ENCODE measurements around the gene ELP4. TPM values are rescaled to one million over a fixed set of nuclear protein-coding genes. Genes with fewer than 3 reads are reported as not detected.
"Not testable (repeated sequence)": the region's sequence is repeated elsewhere in the genome, so short reads cannot be mapped to it uniquely, and the experiment has no call there.

ELP4 gene
- total RNA-seq, 5 donors from 2014 or later (not counting 1 experiment from before 2014, with no cell fraction given), result 15.9 to 22.2 (median 17.2) TPM

DNA sequence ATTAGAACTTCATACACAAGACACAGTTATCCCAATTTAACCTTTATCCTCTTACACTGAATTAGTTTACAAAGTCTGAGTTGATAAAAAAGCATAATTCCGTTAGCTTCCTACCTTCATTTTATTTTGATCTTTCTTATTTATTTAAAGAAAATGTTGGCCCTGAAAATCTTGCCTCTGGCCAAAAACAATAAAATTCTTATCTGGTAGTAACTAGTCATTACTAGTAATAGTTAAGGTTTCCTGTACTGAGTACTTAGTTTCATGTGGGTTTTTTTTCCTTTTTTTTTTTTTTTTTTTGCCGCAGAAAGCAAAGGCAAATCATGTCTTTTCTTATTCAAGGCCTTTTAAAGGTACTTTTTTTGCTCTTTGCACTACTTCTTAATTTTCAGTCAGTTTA lies 180.9 kb downstream of the ELP4 start:
- Histone ChIP-seq H3K4me1 (ENCODE audit: control insufficient read depth in 1 of 2, extremely low read depth in 1 of 2, insufficient read depth in 2 of 2, low read length in 2 of 2) (no peaks in the 10 kb centered on the region), H3K36me3 (ENCODE audit: control insufficient read depth in 2 of 2, extremely low read depth in 1 of 2, insufficient read depth in 1 of 2, low read length in 1 of 2) (no peaks in the 10 kb centered on the region), H3K27me3 (replicated peaks in 1 of 2; ENCODE audit: control insufficient read depth in 2 of 2, extremely low read depth in 1 of 2, insufficient read depth in 2 of 2, low read length in 1 of 2) (no peaks in the 10 kb centered on the region), H3K27ac (ENCODE audit: low read length) (no peak overlapping the region), H3K4me3 (ENCODE audit: control insufficient read depth in 1 of 2, extremely low read depth in 1 of 2, low read length in 1 of 2) (no peak overlapping the region), H3K9me3 (no peaks in the 10 kb centered on the region)
- no peaks in the 10 kb centered on the region for H3K27me3 Mint-ChIP-seq
- peaks cover 33% of the 10 kb centered on the region for H3K36me3 Mint-ChIP-seq
- ChIA-PET CTCF (interaction anchor here in 1 of 2 donors (0.6 to 0.7 kb wide), 2 partner anchors 191 to 230 kb away, joined by 3 to 13 read pairs; no protein-coding TSS in a partner anchor), POLR2A (interaction anchor here in 1 of 2 donors (0.6 kb wide), 1 partner anchor 125 kb away, joined by 3 read pairs; no protein-coding TSS in a partner anchor)
- ATAC-seq (replicated peaks in 1 of 4) (no peak), DNase-seq (no peak)
- peaks cover 0 to 5% (median 4%) of the 10 kb centered on the region in 3 donors for H3K4me1 Mint-ChIP-seq
- no peak overlapping the region for H3K27ac Mint-ChIP-seq
- H3K9me3 Mint-ChIP-seq, result peaks cover 0 to 10% (median 6%) of the 10 kb centered on the region in 3 donors
- WGBS (ENCODE audit: insufficient coverage), result no CpG with 5 or more reads among the region's 2 CpGs
- H3K4me3 Mint-ChIP-seq, result no peak overlapping the region

DNA sequence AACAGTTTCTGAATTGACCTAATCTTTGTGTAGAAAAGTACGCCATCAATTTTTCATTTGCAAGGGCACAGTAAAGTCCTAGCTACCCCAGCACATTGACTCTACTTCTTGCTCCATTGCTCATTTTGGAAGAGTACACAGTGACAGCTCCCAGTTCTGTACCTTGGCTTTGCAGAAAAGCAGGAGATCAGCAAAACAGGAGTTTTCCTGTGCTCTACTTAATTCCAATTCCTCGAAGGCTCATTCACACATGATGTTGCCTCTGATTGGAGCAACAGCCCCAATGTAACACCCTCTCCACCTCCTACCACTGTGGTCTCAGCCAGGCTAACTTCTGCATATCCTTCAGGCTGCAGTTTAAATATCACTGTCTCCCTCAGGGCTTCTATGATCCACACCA lies 182.9 kb downstream of the ELP4 start:
- no peaks in the 10 kb centered on the region for H3K4me1 ChIP-seq (ENCODE audit: control insufficient read depth in 1 of 2, extremely low read depth in 1 of 2, insufficient read depth in 2 of 2, low read length in 2 of 2)
- DNase-seq (no peak), ATAC-seq (replicated peaks in 1 of 4) (no peak)
- Mint-ChIP-seq H3K27ac (no peak overlapping the region), H3K9me3 (peaks cover 0 to 10% (median 6%) of the 10 kb centered on the region in 3 donors), H3K4me3 (no peak overlapping the region), H3K4me1 (peaks cover 5 to 12% (median 10%) of the 10 kb centered on the region in 3 donors), H3K27me3 (no peaks in the 10 kb centered on the region), H3K36me3 (peaks cover 35% of the 10 kb centered on the region)
- 100% methylated on average over 2 of the region's 2 CpGs for WGBS (ENCODE audit: insufficient coverage)
- no peaks in the 10 kb centered on the region for H3K27me3 ChIP-seq (replicated peaks in 1 of 2; ENCODE audit: control insufficient read depth in 2 of 2, extremely low read depth in 1 of 2, insufficient read depth in 2 of 2, low read length in 1 of 2)
- no peak overlapping the region for H3K27ac ChIP-seq (ENCODE audit: low read length)
- ChIA-PET POLR2A (no interaction called here), CTCF (no interaction called here)
- H3K4me3 ChIP-seq (ENCODE audit: control insufficient read depth in 1 of 2, extremely low read depth in 1 of 2, low read length in 1 of 2), result no peak overlapping the region
- no peaks in the 10 kb centered on the region for H3K9me3 ChIP-seq
- H3K36me3 ChIP-seq (ENCODE audit: control insufficient read depth in 2 of 2, extremely low read depth in 1 of 2, insufficient read depth in 1 of 2, low read length in 1 of 2), result no peaks in the 10 kb centered on the region

DNA sequence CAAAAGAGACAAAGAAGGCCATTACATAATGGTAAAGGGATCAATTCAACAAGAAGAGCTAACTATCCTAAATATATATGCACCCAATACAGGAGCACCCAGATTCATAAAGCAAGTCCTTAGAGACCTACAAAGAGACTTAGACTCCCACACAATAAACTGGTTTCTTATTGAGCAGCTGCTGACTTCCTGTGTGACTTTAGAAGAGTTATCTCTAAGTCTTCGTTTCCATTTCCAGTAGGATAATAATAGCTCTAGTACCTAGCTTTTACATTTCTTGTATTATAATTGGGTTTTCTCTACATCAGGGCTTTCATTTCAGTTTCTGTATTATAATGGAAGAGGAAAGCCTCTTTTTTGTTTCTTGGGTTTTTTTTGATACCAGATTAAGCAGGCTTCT lies 187.5 kb downstream of the ELP4 start:
- POLR2A ChIA-PET, result not testable (repeated sequence)
- peaks cover 0 to 10% (median 6%) of the 10 kb centered on the region in 3 donors for H3K9me3 Mint-ChIP-seq

DNA sequence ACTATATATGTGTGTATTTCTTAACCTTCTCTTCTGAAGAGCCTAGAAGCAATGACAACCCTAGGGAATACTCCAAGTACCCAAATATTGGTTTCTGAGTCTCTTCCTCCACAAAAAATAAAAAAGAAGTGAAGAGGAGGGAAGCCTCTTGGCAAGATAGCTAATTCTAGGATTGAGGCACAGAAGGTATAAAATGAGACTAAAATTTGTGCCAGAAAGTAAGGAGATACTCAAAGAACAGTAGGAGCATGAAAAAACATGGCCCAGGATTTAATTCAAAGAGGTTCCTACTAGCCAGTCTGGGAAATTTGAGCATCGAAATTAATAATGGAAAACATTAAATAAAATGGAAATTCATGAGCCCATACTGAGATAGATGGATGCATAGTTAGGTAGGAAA lies 189.5 kb downstream of the ELP4 start:
- no peak overlapping the region for H3K4me3 Mint-ChIP-seq

More for the DNA sequence above, 187.5 kb downstream of the ELP4 start:
- Mint-ChIP-seq H3K4me1 (peaks cover 0 to 10% (median 8%) of the 10 kb centered on the region in 3 donors), H3K36me3 (peaks cover 28% of the 10 kb centered on the region)
- CTCF ChIA-PET; H3K4me3 ChIP-seq (ENCODE audit: control insufficient read depth in 1 of 2, extremely low read depth in 1 of 2, low read length in 1 of 2); H3K27me3 ChIP-seq (replicated peaks in 1 of 2; ENCODE audit: control insufficient read depth in 2 of 2, extremely low read depth in 1 of 2, insufficient read depth in 2 of 2, low read length in 1 of 2); DNase-seq; H3K27ac Mint-ChIP-seq; H3K4me1 ChIP-seq (ENCODE audit: control insufficient read depth in 1 of 2, extremely low read depth in 1 of 2, insufficient read depth in 2 of 2, low read length in 2 of 2); H3K4me3 Mint-ChIP-seq; H3K36me3 ChIP-seq (ENCODE audit: control insufficient read depth in 2 of 2, extremely low read depth in 1 of 2, insufficient read depth in 1 of 2, low read length in 1 of 2); H3K27ac ChIP-seq (ENCODE audit: low read length); H3K27me3 Mint-ChIP-seq; ATAC-seq (replicated peaks in 1 of 4); H3K9me3 ChIP-seq: not testable (repeated sequence)
- WGBS (ENCODE audit: insufficient coverage), result no CpG with 5 or more reads among the region's 1 CpG

DNA sequence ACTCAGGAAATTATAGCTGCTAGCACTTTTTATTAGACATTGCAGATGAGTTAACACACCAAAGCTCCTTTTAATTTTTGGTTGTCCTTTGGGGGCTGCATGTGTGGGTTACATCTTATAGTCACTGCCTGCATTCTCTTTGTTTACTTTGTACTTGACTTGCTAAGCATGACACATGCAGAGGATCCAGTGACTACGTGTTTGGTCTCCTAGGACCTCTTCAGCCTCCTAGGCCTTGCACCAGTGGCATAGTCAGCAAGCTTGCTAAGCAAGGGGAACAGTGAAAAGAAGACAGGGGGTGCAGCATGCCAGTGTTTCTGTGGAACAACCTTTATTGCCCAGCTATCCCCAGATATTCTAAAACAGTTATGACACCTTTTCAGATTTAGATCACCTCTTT lies 193.4 kb downstream of the ELP4 start:
- Mint-ChIP-seq H3K4me1 (no peaks in the 10 kb centered on the region), H3K36me3 (peaks cover 10% of the 10 kb centered on the region), H3K9me3 (no peaks in the 10 kb centered on the region), H3K4me3 (no peak overlapping the region), H3K27ac (no peak overlapping the region), H3K27me3 (no peaks in the 10 kb centered on the region)
- no peak overlapping the region for H3K27ac ChIP-seq (ENCODE audit: low read length)
- DNase-seq, result no peak
- no peak for ATAC-seq (replicated peaks in 1 of 4)
- no peaks in the 10 kb centered on the region for H3K9me3 ChIP-seq
- H3K36me3 ChIP-seq (ENCODE audit: control insufficient read depth in 2 of 2, extremely low read depth in 1 of 2, insufficient read depth in 1 of 2, low read length in 1 of 2), result no peaks in the 10 kb centered on the region
- POLR2A ChIA-PET, result no interaction called here
- CTCF ChIA-PET, result interaction anchor here in 1 of 2 donors (1.1 kb wide), 1 partner anchor 60 kb away, joined by 4 read pairs; no protein-coding TSS in a partner anchor
- no peaks in the 10 kb centered on the region for H3K4me1 ChIP-seq (ENCODE audit: control insufficient read depth in 1 of 2, extremely low read depth in 1 of 2, insufficient read depth in 2 of 2, low read length in 2 of 2)
- no peaks in the 10 kb centered on the region for H3K27me3 ChIP-seq (replicated peaks in 1 of 2; ENCODE audit: control insufficient read depth in 2 of 2, extremely low read depth in 1 of 2, insufficient read depth in 2 of 2, low read length in 1 of 2)
- no peak overlapping the region for H3K4me3 ChIP-seq (ENCODE audit: control insufficient read depth in 1 of 2, extremely low read depth in 1 of 2, low read length in 1 of 2)
- 100% methylated on average over 1 of the region's 1 CpG for WGBS (ENCODE audit: insufficient coverage)

More for the DNA sequence above, 189.5 kb downstream of the ELP4 start:
- H3K27ac ChIP-seq (ENCODE audit: low read length), result no peak overlapping the region
- H3K36me3 ChIP-seq (ENCODE audit: control insufficient read depth in 2 of 2, extremely low read depth in 1 of 2, insufficient read depth in 1 of 2, low read length in 1 of 2), result no peaks in the 10 kb centered on the region
- WGBS (ENCODE audit: insufficient coverage), result no CpG with 5 or more reads among the region's 1 CpG
- H3K27me3 ChIP-seq (replicated peaks in 1 of 2; ENCODE audit: control insufficient read depth in 2 of 2, extremely low read depth in 1 of 2, insufficient read depth in 2 of 2, low read length in 1 of 2), result no peaks in the 10 kb centered on the region
- no peaks in the 10 kb centered on the region for H3K9me3 ChIP-seq
- H3K27me3 Mint-ChIP-seq, result no peaks in the 10 kb centered on the region
- no peak overlapping the region for H3K27ac Mint-ChIP-seq
- CTCF ChIA-PET, result no interaction called here
- no peak overlapping the region for H3K4me3 ChIP-seq (ENCODE audit: control insufficient read depth in 1 of 2, extremely low read depth in 1 of 2, low read length in 1 of 2)
- no peaks in the 10 kb centered on the region for H3K9me3 Mint-ChIP-seq
- POLR2A ChIA-PET, result no interaction called here
- peaks cover 15% of the 10 kb centered on the region for H3K36me3 Mint-ChIP-seq
- DNase-seq (no peak), ATAC-seq (replicated peaks in 1 of 4) (no peak)
- peaks cover 0 to 10% (median 8%) of the 10 kb centered on the region in 3 donors for H3K4me1 Mint-ChIP-seq
- no peaks in the 10 kb centered on the region for H3K4me1 ChIP-seq (ENCODE audit: control insufficient read depth in 1 of 2, extremely low read depth in 1 of 2, insufficient read depth in 2 of 2, low read length in 2 of 2)

DNA sequence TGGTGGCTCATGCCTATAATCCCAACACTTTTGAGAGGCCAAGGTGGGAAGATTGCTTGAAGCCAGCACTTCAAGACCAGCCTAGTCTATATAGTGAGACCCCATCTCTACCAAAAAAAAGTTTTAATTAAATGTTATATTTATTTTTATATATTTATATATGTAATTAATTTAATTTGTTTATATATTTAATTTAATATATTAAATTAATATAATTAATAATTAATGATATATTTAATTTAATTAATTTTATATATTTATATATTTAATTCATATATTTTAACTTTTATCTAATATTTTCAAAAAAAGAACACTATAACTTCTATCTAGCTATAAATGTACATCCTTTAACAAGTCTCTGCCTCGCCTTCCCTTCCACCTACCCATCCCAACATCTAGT lies 196.8 kb downstream of the ELP4 start:
- H3K27ac ChIP-seq (ENCODE audit: low read length), result no peak overlapping the region
- H3K9me3 ChIP-seq, result no peaks in the 10 kb centered on the region
- no peaks in the 10 kb centered on the region for H3K4me1 Mint-ChIP-seq
- no peaks in the 10 kb centered on the region for H3K27me3 ChIP-seq (replicated peaks in 1 of 2; ENCODE audit: control insufficient read depth in 2 of 2, extremely low read depth in 1 of 2, insufficient read depth in 2 of 2, low read length in 1 of 2)
- no peak overlapping the region for H3K27ac Mint-ChIP-seq
- no peaks in the 10 kb centered on the region for H3K36me3 ChIP-seq (ENCODE audit: control insufficient read depth in 2 of 2, extremely low read depth in 1 of 2, insufficient read depth in 1 of 2, low read length in 1 of 2)
- no CpG with 5 or more reads among the region's 1 CpG for WGBS (ENCODE audit: insufficient coverage)
- ChIA-PET CTCF (no interaction called here), POLR2A (no interaction called here)
- H3K4me3 Mint-ChIP-seq, result no peak overlapping the region
- H3K4me1 ChIP-seq (ENCODE audit: control insufficient read depth in 1 of 2, extremely low read depth in 1 of 2, insufficient read depth in 2 of 2, low read length in 2 of 2), result no peaks in the 10 kb centered on the region
- DNase-seq, result no peak
- no peak for ATAC-seq (replicated peaks in 1 of 4)
- H3K4me3 ChIP-seq (ENCODE audit: control insufficient read depth in 1 of 2, extremely low read depth in 1 of 2, low read length in 1 of 2), result no peak overlapping the region
- H3K27me3 Mint-ChIP-seq, result no peaks in the 10 kb centered on the region
- H3K9me3 Mint-ChIP-seq, result no peaks in the 10 kb centered on the region
- peaks cover 16% of the 10 kb centered on the region for H3K36me3 Mint-ChIP-seq

DNA sequence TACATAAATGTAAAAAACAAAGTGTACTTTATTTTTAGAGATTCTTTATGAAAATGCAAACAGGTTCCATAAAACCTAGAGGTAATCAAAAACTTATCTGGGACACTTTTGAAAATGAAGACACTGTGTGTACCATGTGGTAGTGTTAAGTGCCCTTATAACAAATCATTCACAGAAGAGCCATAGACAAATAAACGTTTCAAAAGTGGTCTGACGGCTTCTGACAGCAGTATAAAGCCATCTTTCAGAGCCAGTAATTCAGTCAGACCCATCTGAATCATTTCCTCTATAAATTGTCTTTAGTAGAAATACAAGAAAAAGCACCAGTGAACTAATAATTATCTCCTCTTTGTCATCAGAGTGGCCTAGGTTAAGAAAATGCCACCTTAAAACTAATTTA lies 201.6 kb downstream of the ELP4 start:
- no peak overlapping the region for H3K27ac Mint-ChIP-seq
- WGBS (ENCODE audit: insufficient coverage), result no CpG with 5 or more reads among the region's 2 CpGs

More for the DNA sequence above, 201.6 kb downstream of the ELP4 start:
- Mint-ChIP-seq H3K4me1 (no peaks in the 10 kb centered on the region), H3K36me3 (peaks cover 24% of the 10 kb centered on the region), H3K9me3 (no peaks in the 10 kb centered on the region), H3K4me3 (no peak overlapping the region), H3K27me3 (no peaks in the 10 kb centered on the region)
- CTCF ChIA-PET, result no interaction called here
- Histone ChIP-seq H3K4me1 (ENCODE audit: control insufficient read depth in 1 of 2, extremely low read depth in 1 of 2, insufficient read depth in 2 of 2, low read length in 2 of 2) (no peaks in the 10 kb centered on the region), H3K27ac (ENCODE audit: low read length) (no peak overlapping the region), H3K27me3 (replicated peaks in 1 of 2; ENCODE audit: control insufficient read depth in 2 of 2, extremely low read depth in 1 of 2, insufficient read depth in 2 of 2, low read length in 1 of 2) (no peaks in the 10 kb centered on the region), H3K36me3 (ENCODE audit: control insufficient read depth in 2 of 2, extremely low read depth in 1 of 2, insufficient read depth in 1 of 2, low read length in 1 of 2) (no peaks in the 10 kb centered on the region), H3K9me3 (no peaks in the 10 kb centered on the region), H3K4me3 (ENCODE audit: control insufficient read depth in 1 of 2, extremely low read depth in 1 of 2, low read length in 1 of 2) (no peak overlapping the region)
- ATAC-seq (replicated peaks in 1 of 4) (no peak), DNase-seq (no peak)
- POLR2A ChIA-PET, result no interaction called here

All from T-cell (primary cell).